ENCODE measurements around the gene OR1M1.
"Not testable (repeated sequence)": the region's sequence is repeated elsewhere in the genome, so short reads cannot be mapped to it uniquely, and the experiment has no call there.

DNA sequence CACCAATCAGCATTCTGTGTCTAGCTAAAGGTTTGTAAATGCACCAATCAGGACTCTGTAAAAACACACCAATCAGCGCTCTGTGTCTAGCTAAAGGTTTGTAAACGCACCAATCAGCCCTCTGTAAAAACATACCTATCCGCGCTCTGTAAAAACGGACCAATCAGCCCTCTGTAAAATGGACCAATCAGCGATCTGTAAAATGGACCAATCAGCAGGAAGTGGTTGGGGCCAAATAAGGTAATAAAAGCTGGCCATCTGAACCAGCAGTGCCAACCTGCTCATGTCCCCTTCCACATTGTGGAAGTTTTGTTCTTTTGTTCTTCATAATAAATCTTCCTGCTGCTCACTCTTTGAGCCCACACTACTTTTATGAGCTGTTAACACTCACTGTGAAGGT, 33.2 kb upstream of the OR1M1 start:
- TF ChIP-seq, protein P1, sequence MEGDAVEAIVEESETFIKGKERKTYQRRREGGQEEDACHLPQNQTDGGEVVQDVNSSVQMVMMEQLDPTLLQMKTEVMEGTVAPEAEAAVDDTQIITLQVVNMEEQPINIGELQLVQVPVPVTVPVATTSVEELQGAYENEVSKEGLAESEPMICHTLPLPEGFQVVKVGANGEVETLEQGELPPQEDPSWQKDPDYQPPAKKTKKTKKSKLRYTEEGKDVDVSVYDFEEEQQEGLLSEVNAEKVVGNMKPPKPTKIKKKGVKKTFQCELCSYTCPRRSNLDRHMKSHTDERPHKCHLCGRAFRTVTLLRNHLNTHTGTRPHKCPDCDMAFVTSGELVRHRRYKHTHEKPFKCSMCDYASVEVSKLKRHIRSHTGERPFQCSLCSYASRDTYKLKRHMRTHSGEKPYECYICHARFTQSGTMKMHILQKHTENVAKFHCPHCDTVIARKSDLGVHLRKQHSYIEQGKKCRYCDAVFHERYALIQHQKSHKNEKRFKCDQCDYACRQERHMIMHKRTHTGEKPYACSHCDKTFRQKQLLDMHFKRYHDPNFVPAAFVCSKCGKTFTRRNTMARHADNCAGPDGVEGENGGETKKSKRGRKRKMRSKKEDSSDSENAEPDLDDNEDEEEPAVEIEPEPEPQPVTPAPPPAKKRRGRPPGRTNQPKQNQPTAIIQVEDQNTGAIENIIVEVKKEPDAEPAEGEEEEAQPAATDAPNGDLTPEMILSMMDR (IDR thresholded peaks at IDR 0.05 in 8 of 11, conservative IDR thresholded peaks at IDR 0.05 in 3 of 11): not testable (repeated sequence)
- TF ChIP-seq POLR2AphosphoS5 (IDR thresholded peaks at IDR 0.05): not testable (repeated sequence)

Data from spleen (tissue), 7 donors.